Naive thymus-derived CD4-positive, alpha-beta T cell (primary cell): ENCODE data around the gene TCP11. TPM values are rescaled to one million over a fixed set of nuclear protein-coding genes. Genes with fewer than 3 reads are reported as not detected.
A peak's percentile ranks its signal among the peaks of the same experiment; 100 is the strongest.

ENCODE experiments used
- ATAC-seq: fragments of 150-1000 bp; cut with Tn5 transposase; 2 replicates; pipeline ENCODE4 v1.10.0; 2021; ENCODE audit warnings: mild to moderate bottlenecking, moderate library complexity
- CTCF ChIA-PET: fragments of 350-600 bp; sonication (Branson Sonifier 250); formaldehyde crosslinking; loops from one replicate; lab custom pipeline; 2021; ENCODE audit warnings: antibody characterized with exemption; lab: Charles Lee
- POLR2A ChIA-PET: fragments of 350-600 bp; sonication (Branson Sonifier 250); formaldehyde crosslinking; loops from one replicate; lab custom pipeline; 2021; ENCODE audit warnings: antibody characterized with exemption, inconsistent platforms; lab: Charles Lee
- DNase-seq, 9 donors: peaks; one replicate each; pipeline versions ENCODE4 v3.0.0 to v3.0.0-alpha.2; 2020 to 2022; ENCODE audit warnings: mixed read lengths in 1 of 9
- H3K27ac ChIP-seq: one replicate; pipeline ENCODE4 v1.7.0; 2013; ENCODE audit warnings: mild to moderate bottlenecking, low read depth, low read length, moderate library complexity
- H3K27me3 ChIP-seq, 2 donors: one replicate each; pipeline ENCODE4 v1.7.0; 2013; ENCODE audit warnings: low read length in 2 of 2, mild to moderate bottlenecking in 2 of 2, moderate library complexity in 2 of 2; ENCODE audit not compliant: control insufficient read depth in 2 of 2, insufficient read depth in 2 of 2
- H3K36me3 ChIP-seq, 3 experiments: 1 replicate in 2 of 3; 2 replicates in 1 of 3; pipeline ENCODE4 v1.7.0; 2013; ENCODE audit warnings: low read length in 3 of 3, mild to moderate bottlenecking in 3 of 3, moderate library complexity in 1 of 3; ENCODE audit not compliant: insufficient read depth in 3 of 3, control insufficient read depth in 2 of 3
- H3K4me1 ChIP-seq, 2 donors: one replicate each; pipeline ENCODE4 v1.7.0; 2013; ENCODE audit warnings: low read length in 2 of 2, mild to moderate bottlenecking in 2 of 2, moderate library complexity in 1 of 2; ENCODE audit not compliant: control insufficient read depth in 2 of 2, insufficient read depth in 2 of 2
- H3K4me3 ChIP-seq: 2 replicates; pipeline ENCODE4 v1.7.0; 2013; ENCODE audit warnings: mild to moderate bottlenecking, low read length
- H3K9me3 ChIP-seq, 3 experiments: 1 replicate in 2 of 3; 2 replicates in 1 of 3; pipeline ENCODE4 v1.7.0; 2013; ENCODE audit warnings: low read length in 3 of 3; ENCODE audit not compliant: control insufficient read depth in 2 of 3
- H3K27ac Mint-ChIP-seq, 9 donors: one replicate each; pipeline ENCODE4 v1.8.0; 2020 to 2022; ENCODE audit warnings: mixed read lengths in 9 of 9, mild to moderate bottlenecking in 8 of 9, moderate library complexity in 5 of 9, inconsistent platforms in 2 of 9
- H3K27me3 Mint-ChIP-seq, 5 donors: one replicate each; pipeline ENCODE4 v1.8.0; 2021 to 2022; ENCODE audit warnings: mixed read lengths in 5 of 5, mild to moderate bottlenecking in 1 of 5
- H3K36me3 Mint-ChIP-seq, 5 donors: one replicate each; pipeline ENCODE4 v1.8.0; 2020 to 2022; ENCODE audit warnings: mixed read lengths in 5 of 5, mild to moderate bottlenecking in 3 of 5, inconsistent platforms in 1 of 5
- H3K4me1 Mint-ChIP-seq, 7 donors: one replicate each; pipeline ENCODE4 v1.8.0; 2020 to 2022; ENCODE audit warnings: mixed read lengths in 7 of 7, mild to moderate bottlenecking in 3 of 7, inconsistent platforms in 1 of 7
- H3K4me3 Mint-ChIP-seq, 10 donors: one replicate each; pipeline ENCODE4 v1.8.0; 2020 to 2022; ENCODE audit warnings: mild to moderate bottlenecking in 10 of 10, mixed read lengths in 10 of 10, moderate library complexity in 6 of 10, inconsistent platforms in 2 of 10
- H3K9me3 Mint-ChIP-seq, 11 donors: one replicate each; pipeline ENCODE4 v1.8.0; 2020 to 2022; ENCODE audit warnings: mixed read lengths in 11 of 11, mild to moderate bottlenecking in 4 of 11, inconsistent platforms in 1 of 11, moderate library complexity in 1 of 11
- intact Hi-C, 2 donors: fragments of 100-400 bp; cut with micrococcal nuclease; formaldehyde crosslinking; loops; one replicate each; pipeline ENCODE4 v1.15.1; 2023
- polyA plus RNA-seq, 2 donors: library from polyadenylated mRNA; unstranded; fragments of 300-500 nt; fragmentation: Illumina TruSeq; gene quantifications; one replicate each; pipeline ENCODE4 v1.2.3, GENCODE V29; 2021
- total RNA-seq, 6 experiments: library from RNA in 5 of 6; stranded (reverse) in 5 of 6; gene quantifications; 1 replicate in 5 of 6; 2 replicates in 1 of 6; pipeline ENCODE4 v1.2.3 and lab custom pipeline; 2021 to 2026

Gene TCP11
- total RNA-seq: not detected
- not detected for polyA plus RNA-seq
- total RNA-seq (lab: John Stamatoyannopoulos, UW): not detected

- Histone ChIP-seq H3K27me3 (no peaks in the 10 kb centered on the region), H3K36me3 (no peaks in the 10 kb centered on the region), H3K4me1 (no peaks in the 10 kb centered on the region), H3K9me3 (no peaks in the 10 kb centered on the region), H3K27ac (no peak within 1 kb of the TSS), H3K4me3 (no peak within 1 kb of the TSS)
- ChIA-PET POLR2A (no interaction called here), CTCF (no interaction called here)
- intact Hi-C loops: loop anchor here in 1 of 2 donors (2.0 to 5.0 kb wide), 2 partner anchors 100 to 894 kb away; partner anchors contain the start of gene SMIM29
- DNase-seq (peak in 7 of 9 donors; percentile 15 to 45 (median 27)), ATAC-seq (peak; percentile 41)
- Mint-ChIP-seq H3K4me3 (peak within 1 kb of the TSS; percentile 57 to 80 (median 69)), H3K4me1 (peaks cover 13 to 22% (median 16%) of the 10 kb centered on the region in 7 donors), H3K36me3 (no peaks in the 10 kb centered on the region), H3K9me3 (peaks cover 0 to 3% (median 0%) of the 10 kb centered on the region in 11 donors), H3K27me3 (peaks cover 8 to 35% (median 13%) of the 10 kb centered on the region in 5 donors), H3K27ac (peak within 1 kb of the TSS in 4 of 9 donors; percentile 15 to 44 (median 38))
These were observed at the start of gene TCP11 for GRCh38 chr6:35141007-35141655. TSS of gene TCP11 (minus strand) at chr6:35141339. CDS start at chr6:35140870, 469 bp downstream.

GRCh38 chr6:35190306-35190705 is 49.2 kb upstream of the TCP11 start:
- Mint-ChIP-seq H3K36me3 (no peaks in the 10 kb centered on the region), H3K9me3 (no peaks in the 10 kb centered on the region), H3K4me3 (no peak overlapping the region), H3K27ac (no peak overlapping the region), H3K4me1 (peaks cover 0 to 4% (median 0%) of the 10 kb centered on the region in 7 donors), H3K27me3 (peaks cover 0 to 18% (median 5%) of the 10 kb centered on the region in 5 donors)
- DNase-seq: no peak
- Histone ChIP-seq H3K27ac (no peak overlapping the region), H3K27me3 (no peaks in the 10 kb centered on the region), H3K4me1 (no peaks in the 10 kb centered on the region), H3K9me3 (no peaks in the 10 kb centered on the region), H3K4me3 (no peak overlapping the region), H3K36me3 (no peaks in the 10 kb centered on the region)
- intact Hi-C loops: no loop called here
- POLR2A ChIA-PET: interaction anchor here (0.7 kb wide), 1 partner anchor 1265 kb away, joined by 3 read pairs; no protein-coding TSS in a partner anchor
- ATAC-seq: no peak
- CTCF ChIA-PET: no interaction called here

- Mint-ChIP-seq H3K27ac (no peak overlapping the region), H3K9me3 (no peaks in the 10 kb centered on the region), H3K27me3 (peaks cover 4 to 24% (median 16%) of the 10 kb centered on the region in 5 donors), H3K4me3 (no peak overlapping the region), H3K36me3 (no peaks in the 10 kb centered on the region), H3K4me1 (peaks cover 0 to 3% (median 0%) of the 10 kb centered on the region in 7 donors)
- Histone ChIP-seq H3K36me3 (no peaks in the 10 kb centered on the region), H3K27me3 (no peaks in the 10 kb centered on the region), H3K4me3 (no peak overlapping the region), H3K9me3 (no peaks in the 10 kb centered on the region), H3K27ac (no peak overlapping the region), H3K4me1 (no peaks in the 10 kb centered on the region)
- ATAC-seq (no peak), DNase-seq (no peak)
- ChIA-PET CTCF (no interaction called here), POLR2A (no interaction called here)
- intact Hi-C loops: no loop called here
These were observed 47.7 kb upstream of the TCP11 start for GRCh38 chr6:35188886-35189285.

- DNase-seq: no peak
- no peak overlapping the region for H3K27ac Mint-ChIP-seq
- peaks cover 0 to 3% (median 0%) of the 10 kb centered on the region in 7 donors for H3K4me1 Mint-ChIP-seq
- no peak for ATAC-seq
- Histone ChIP-seq H3K4me3 (no peak overlapping the region), H3K4me1 (no peaks in the 10 kb centered on the region), H3K9me3 (no peaks in the 10 kb centered on the region), H3K36me3 (no peaks in the 10 kb centered on the region), H3K27me3 (no peaks in the 10 kb centered on the region), H3K27ac (no peak overlapping the region)
- intact Hi-C loops: no loop called here
- H3K27me3 Mint-ChIP-seq: peaks cover 16 to 38% (median 27%) of the 10 kb centered on the region in 5 donors
- no peaks in the 10 kb centered on the region for H3K36me3 Mint-ChIP-seq
- H3K4me3 Mint-ChIP-seq: no peak overlapping the region
- POLR2A ChIA-PET: no interaction called here
- CTCF ChIA-PET: no interaction called here
- no peaks in the 10 kb centered on the region for H3K9me3 Mint-ChIP-seq
These were observed 45.4 kb upstream of the TCP11 start for GRCh38 chr6:35186571-35186970.

- Histone ChIP-seq H3K9me3 (no peaks in the 10 kb centered on the region), H3K27ac (no peak overlapping the region), H3K36me3 (no peaks in the 10 kb centered on the region), H3K4me1 (no peaks in the 10 kb centered on the region), H3K4me3 (no peak overlapping the region), H3K27me3 (no peaks in the 10 kb centered on the region)
- DNase-seq (no peak), ATAC-seq (no peak)
- Mint-ChIP-seq H3K36me3 (no peaks in the 10 kb centered on the region), H3K4me1 (peaks cover 0 to 1% (median 0%) of the 10 kb centered on the region in 7 donors), H3K27me3 (peaks cover 16 to 41% (median 23%) of the 10 kb centered on the region in 5 donors), H3K4me3 (no peak overlapping the region), H3K9me3 (no peaks in the 10 kb centered on the region), H3K27ac (no peak overlapping the region)
- ChIA-PET CTCF (no interaction called here), POLR2A (no interaction called here)
- intact Hi-C loops: no loop called here
These were observed 44.8 kb upstream of the TCP11 start for GRCh38 chr6:35185971-35186370.

GRCh38 chr6:35185302-35185681 is 44.2 kb upstream of the TCP11 start:
- ChIA-PET CTCF (no interaction called here), POLR2A (no interaction called here)
- Mint-ChIP-seq H3K4me1 (peaks cover 0 to 1% (median 0%) of the 10 kb centered on the region in 7 donors), H3K4me3 (no peak overlapping the region), H3K9me3 (no peaks in the 10 kb centered on the region), H3K27ac (no peak overlapping the region), H3K36me3 (no peaks in the 10 kb centered on the region), H3K27me3 (peaks cover 16 to 43% (median 23%) of the 10 kb centered on the region in 5 donors)
- no peaks in the 10 kb centered on the region for H3K27me3 ChIP-seq
- no peak overlapping the region for H3K27ac ChIP-seq
- no peak overlapping the region for H3K4me3 ChIP-seq
- intact Hi-C loops: no loop called here
- ATAC-seq (no peak), DNase-seq (no peak)
- no peaks in the 10 kb centered on the region for H3K4me1 ChIP-seq
- H3K9me3 ChIP-seq: no peaks in the 10 kb centered on the region
- no peaks in the 10 kb centered on the region for H3K36me3 ChIP-seq
